HG03575 (cell line): ENCODE data around the gene MYOZ3.

Experiments
- ATAC-seq: cut with Tn5 transposase; IDR thresholded peaks from one replicate; pipeline ENCODE4 v1.9.1; 2021; ENCODE audit not compliant: unreplicated experiment, insufficient number of reproducible peaks, low FRiP score; ENCODE audit errors: extremely low read depth

The MYOZ3 gene

GRCh38 chr5:150625831-150626746 lies 35.0 kb upstream of the MYOZ3 start:
- no peak for ATAC-seq

GRCh38 chr5:150626853-150627276 lies 34.2 kb upstream of the MYOZ3 start:
- ATAC-seq, result no peak

DNA sequence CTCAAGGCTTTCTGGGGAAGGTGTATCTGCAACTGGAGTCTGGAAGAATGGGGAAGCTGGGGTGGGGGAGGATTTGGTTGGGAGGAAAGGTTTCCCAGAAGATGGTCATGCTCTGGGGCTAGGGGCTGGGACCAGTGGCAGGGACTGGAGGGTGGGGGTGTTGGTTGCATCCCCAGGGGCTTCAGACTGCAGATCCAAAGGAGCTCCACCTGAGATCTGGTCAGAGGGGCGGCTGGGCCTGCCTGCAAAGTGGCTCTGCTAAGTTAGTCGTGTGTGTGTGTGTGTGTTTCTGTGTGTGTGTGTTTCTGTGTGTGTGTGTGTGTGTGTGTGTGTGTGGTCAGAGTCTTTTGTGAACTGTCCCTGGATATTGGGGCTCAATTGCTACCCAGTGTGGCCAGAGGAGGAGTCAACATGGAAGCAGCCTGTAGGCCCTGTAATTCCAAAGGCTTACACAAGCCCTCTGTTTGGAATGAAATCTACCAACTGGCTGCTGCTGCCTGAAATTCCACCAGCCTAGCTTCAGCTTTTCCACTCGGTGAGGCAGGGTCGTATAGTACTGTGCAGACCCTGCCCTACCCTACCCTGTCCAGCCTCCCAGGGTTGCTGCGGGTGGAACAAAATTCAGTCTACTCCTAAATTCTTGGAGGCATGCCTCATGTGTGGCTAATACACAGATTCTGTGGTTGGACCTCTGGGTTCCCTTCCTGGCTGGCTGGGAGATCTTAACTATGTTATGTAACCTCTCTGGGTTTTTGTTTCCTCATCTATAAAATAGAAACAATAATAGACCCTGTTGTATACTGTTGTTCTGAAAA lies 33.1 kb upstream of the MYOZ3 start:
- ATAC-seq, result no peak

DNA sequence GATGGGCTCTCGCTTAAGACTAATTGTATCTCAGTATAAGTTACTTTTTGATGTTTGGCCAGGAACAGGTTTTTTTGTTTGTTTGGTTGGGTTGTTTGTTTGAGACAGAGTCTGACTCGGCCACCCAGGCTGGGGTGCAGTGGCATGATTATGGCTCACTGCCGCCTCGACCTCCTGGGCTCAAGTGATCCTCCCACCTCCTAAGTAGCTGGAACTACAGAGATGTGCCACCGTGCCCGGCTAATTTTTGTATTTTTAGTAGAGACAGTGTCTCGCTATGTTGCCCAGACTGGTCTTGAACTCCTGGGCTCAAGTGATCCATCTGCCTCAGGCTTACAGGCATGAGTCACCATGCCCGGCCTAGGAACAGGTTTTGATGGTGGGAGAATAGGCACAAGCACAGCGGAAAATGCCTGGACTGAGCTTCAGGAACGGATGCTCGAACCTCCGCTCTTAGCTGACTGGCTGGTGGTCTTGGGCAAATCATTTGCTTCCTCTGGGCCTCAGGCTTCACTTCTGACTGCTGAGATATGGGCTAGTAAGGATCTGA lies 32.0 kb upstream of the MYOZ3 start:
- no peak for ATAC-seq

GRCh38 chr5:150630016-150630415 lies 31.0 kb upstream of the MYOZ3 start:
- no peak for ATAC-seq

DNA sequence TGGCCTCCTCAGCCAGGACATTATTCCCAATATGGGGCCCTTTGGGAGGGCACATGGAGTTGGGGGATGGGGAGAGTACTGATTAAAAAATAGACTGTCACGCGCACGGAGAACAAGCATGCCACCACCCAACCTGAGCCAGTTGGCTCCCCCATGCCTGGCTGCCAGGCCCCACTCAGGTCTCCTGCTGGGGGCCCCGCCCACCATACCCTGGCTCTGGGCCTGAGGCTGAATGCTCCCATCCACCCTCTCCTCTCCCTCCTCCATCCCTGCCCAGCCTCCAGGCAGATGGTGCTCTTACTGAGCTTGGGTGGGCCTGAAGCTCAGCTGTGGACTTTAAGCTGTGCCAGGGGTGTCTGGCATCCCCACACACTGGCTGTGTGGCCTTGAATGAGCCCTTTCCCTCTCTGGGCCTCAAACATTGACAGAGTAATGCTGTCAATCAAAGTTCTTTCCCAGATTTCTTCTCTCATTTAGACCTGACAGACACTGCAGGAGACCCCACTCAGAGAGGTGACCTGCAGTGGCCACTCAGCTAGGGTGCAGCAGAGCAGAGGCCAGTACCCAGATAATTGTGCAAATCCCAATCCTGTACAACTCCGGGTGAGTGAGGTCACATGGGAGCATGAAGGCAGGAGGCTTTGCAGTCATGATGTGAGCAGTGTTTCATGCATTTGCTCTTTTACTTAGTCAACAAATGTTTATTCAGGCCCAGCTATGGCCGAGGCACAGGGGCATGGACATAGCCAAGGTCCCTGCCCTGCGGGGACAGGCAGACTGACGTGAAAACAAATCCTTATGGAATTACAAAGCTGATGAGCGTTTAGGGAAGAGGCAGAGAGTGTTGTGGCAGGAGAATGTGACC lies 30.4 kb upstream of the MYOZ3 start:
- ATAC-seq, result no peak

- ATAC-seq, result no peak
Observed at GRCh38 chr5:150631326-150631701, 29.7 kb upstream of the MYOZ3 start.

DNA sequence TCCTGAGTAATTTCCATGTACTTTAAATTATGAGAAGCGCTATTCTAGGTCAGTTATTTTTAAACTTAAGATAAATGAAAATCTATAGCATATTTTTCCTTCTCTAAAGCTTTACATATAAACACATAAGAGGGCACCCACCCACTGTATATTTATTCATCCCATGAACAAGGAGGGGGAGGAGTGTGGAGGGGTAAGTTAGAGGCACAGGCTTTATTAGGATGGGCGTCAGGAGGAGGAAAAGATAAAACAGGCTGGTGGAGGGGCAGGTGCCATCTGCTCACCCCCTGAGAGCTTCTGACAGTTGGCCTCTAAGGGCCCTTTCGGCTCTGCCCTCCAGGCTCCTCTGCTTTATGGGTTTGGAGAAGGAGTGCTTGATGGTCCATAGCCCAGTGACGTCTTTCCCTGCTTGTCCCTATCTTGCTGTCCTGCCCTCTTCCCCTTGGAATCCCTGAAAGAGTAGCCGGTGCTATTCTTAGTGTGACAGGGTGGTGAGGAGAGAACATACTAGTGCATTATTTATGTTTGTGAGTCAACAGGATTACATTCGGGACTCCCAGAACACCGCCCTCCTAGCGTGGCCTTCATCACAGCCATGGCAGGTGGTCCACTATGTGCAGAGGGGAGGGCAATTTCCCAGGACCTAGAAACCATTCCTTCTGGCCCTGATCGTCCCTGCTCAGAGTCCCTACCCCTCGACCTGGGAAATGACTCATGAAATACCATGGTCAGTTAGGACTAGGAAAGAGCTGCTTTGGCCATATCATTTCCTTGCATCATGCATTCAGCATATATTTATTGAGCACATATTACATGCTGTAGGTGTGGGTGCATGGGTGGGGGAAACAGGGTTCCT lies 28.5 kb upstream of the MYOZ3 start:
- no peak for ATAC-seq

- ATAC-seq, result no peak
Observed at GRCh38 chr5:150633429-150633828, 27.6 kb upstream of the MYOZ3 start.

DNA sequence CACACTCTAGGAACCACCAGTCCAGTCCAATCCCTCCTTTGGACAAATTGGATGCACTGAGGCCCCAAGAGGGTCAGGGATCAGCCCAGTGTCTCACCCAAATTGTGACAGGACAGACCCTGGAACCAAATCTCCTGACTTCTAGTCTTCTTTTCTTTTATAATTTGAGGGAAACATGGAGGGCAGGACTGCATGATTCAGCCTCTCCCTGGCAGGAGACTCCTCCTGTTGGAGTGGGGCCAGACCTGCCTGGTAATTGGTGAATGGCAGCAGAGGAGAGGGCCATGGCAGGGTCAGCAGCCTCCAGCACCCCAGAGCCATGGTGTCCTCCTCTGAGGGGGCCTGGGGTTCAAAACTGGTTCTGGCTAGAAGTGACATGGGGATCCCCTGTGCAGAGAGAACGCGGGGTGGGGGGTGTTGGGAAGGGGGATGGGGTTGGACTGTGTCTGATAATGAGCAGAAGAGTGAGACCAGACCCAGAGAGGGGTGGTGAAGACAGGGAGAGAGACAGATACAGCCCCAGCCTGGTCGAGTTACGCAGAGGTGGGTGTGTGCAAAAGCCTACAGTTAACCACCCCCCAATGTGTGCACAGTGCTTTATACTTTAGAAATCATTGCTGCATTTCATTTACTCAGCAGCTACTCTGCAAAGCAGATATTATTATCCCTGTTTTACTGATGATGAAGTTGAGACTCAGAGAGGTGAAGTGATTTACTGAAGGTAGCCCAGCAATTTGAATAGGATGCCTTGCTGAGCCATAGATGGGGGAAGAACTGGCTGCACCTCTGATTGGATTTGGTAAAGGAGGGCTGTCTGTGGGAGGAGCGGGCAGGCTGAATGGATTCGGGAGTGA lies 24.4 kb upstream of the MYOZ3 start:
- no peak for ATAC-seq

DNA sequence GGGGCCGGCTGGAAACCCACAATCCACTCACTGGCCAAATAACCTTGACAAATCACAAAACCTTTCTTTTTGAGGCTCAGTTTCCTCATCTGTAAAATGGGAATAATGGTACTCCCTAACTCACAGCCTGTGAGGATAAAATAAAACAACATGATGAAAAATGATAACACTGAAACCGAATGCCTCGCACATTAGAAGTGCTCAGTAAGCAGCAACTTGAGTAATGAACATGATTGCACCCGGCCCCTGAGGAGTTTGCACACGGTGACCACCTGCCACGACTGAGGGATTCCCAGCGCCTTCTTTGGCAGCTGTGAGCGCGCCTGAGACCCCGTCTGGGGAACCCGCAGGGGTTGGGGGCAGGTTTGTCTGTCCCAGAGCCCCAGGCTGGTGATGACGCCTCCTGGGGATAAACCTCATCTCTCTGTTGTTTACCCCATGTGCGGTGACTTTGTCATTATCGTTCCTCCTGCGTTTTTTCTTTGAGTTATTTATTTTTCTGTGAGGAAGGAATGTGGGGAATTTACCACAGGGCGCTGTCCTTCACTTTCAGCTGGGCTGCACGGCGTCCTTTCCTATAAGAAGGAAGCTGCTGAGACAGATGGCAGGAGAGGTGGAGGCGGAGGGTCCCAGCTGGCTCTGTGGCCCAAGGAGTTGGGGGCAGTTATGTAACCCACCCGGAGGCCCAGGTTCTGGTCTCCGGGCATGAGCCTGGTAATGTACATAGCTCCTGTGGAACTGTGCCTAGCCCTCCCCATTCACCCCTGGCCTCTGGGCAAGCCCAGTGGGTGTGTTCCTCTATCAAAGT lies 23.6 kb upstream of the MYOZ3 start:
- ATAC-seq, result no peak

DNA sequence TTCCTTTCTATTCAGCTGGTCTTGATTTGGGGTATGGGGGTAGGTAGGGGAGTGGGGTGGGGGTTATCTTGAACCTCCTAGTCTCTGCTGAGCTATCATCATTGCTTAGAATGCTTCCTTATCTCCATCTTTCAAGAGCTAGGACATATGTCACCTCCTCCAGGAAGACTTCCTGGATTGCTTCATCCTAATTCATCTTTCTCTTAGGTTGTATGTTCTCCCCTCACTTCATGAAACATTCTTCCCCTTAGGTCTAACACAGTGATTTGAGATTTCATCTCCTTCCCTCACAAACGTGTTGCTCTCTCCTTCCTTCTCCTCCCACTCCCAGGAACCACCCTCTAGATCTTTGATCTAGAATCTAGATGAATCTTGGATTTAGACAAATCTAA lies 23.0 kb upstream of the MYOZ3 start:
- ATAC-seq, result no peak

DNA sequence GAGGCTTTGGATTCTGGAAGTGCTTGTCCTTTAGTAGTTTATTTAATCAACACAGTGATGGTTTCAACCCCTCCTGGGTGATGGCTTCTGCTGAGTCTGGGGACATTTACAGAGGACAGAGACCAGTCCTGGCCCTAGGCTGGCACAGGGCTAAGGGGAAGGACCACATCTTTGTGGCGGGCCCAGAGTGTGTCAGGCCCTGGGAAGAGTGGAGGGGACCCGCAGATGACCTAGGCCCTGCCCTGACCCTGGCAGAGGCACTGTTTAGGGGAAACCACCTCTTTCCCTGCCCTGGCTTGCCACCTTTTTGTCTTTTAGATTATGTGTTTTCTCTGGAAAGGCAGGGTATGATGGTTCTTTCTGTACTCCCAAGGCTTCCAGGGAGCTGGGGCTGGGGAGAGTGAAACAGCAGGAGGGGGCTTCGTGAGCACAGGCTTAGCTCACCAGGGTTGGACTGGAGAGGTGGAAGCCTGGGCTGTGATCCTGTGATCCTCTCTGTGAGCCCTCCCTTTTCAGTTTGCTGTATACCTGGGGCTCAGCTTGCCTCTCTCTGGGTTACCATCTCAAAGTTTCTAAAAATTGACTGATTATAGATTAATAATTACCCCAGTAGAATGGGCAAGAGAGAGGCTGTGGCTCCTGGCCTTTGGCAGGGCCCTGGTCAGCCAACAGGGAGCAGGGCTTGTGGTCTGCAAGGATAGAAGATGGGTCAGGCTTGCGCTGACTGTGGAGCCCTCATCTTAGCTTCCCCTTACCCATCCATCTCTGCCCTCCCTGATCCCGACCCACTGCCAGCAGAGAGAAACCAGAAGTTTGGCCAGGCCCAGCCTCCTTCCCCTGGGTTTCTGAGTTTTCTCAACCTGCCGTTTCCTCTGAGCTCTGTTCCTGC lies 22.3 kb upstream of the MYOZ3 start:
- ATAC-seq, result no peak

- no peak for ATAC-seq
Observed at GRCh38 chr5:150639377-150639692, 21.7 kb upstream of the MYOZ3 start.

- no peak for ATAC-seq
Observed at GRCh38 chr5:150639751-150640150, 21.3 kb upstream of the MYOZ3 start.
